NCI-H2107 treated with DMSO at 0.1 percent for 48 hours (cell line): Measurements from ENCODE around the gene UBD.

Experiments
- DNase-seq: peaks from one replicate; lab custom pipeline; 2025; ENCODE audit not compliant: unreplicated experiment; lab: John Stamatoyannopoulos, UW

UBD gene

DNA sequence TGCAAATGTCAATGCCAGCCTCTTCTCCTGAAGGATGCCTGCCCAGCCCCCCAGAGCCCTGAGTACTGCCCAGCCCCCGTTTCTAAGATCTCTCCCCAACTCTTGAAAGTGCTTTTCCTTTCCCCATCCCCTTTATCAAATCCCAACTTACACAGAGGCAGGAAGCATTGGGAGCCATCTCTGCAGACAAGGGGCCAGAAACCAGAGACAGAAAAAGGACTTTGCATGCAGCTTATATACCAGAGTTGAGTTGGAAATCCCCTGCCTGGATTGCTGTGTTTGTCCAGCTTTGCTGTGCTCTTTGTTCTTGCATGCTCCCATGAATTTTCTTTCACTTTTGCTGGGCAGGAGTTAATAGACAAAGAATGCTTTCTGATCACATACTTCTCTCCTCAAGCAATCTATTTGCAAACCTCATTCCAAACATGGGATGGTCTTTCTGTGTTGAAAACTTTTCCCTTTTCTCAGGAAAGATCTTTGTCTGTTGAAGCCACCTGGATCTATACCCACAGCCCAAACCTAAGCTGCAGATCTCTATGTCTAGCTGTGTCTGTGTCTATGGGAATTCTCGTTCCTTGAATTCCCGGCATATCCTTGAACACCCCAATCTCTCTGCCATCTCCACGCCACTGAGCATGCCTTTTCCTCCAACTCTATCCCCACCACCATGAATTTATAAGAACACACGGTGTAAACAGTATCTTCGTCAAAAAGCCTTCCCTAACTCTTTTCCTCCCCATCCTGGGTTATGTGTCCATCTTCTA lies at the start of gene UBD:
TSS of gene UBD (minus strand) at position 209 of the 764 bp plus-strand sequence. CDS start at position 178, 31 bp downstream.
- no peak for DNase-seq

DNA sequence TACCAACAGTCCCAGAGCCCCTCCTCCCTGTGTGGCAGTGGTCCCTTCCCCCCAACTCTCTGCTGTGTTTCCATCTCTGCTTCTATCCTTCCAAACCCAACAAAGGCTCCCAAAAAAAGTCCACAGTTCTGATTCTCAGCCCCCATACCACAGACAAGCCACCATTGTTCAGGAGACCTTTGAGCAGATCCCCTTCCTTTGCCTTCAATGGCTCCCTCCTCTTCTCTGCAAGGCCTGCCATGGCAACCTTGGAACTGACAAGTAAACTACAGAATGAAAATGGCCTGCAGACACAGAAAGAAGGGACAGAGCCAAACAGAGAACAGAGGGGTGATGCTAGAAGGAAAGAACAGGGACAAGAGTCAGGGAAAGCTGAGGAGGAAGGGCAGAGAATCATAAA lies 48.6 kb upstream of the UBD start:
- DNase-seq: no peak

DNA sequence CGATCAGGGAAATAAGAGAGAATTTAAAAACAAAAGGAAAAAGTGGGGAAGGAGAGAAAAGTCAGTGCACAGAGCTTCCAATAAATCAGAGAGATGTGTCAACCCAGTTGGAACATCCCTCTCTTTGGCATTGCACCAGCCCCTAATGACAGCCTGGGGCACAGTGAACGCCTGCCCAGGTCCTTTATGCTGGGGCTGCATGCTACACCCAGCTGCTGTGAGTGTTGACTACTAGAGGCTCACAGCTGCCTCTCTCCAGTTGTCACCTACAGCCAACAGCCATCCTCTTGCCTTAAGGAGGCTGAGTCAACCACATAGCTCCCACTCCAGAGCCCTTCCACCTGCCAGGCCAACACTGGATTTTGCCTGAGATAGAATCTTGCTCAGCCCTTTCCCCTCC lies 44.4 kb upstream of the UBD start:
- DNase-seq: no peak

DNA sequence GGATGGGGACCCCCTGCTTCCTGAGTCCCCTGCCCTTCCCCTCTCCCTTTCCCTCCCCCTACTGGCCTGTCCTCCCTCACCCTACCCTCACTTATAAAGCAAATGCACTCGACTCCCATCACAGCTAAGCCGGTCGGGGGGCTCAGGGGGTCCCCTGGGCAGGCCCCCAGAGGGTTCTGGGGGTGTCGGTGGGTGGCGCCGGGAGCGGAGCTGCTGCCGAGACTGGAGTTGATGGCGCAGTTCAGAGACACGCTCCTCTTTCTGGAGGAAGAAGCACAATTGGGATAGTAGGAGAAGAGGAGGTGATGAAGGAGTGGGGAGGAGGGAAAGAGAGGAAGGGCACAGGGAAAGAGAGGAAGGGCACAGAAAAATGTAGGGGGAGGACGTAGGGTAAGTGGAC lies 43.9 kb upstream of the UBD start:
- DNase-seq: no peak

DNA sequence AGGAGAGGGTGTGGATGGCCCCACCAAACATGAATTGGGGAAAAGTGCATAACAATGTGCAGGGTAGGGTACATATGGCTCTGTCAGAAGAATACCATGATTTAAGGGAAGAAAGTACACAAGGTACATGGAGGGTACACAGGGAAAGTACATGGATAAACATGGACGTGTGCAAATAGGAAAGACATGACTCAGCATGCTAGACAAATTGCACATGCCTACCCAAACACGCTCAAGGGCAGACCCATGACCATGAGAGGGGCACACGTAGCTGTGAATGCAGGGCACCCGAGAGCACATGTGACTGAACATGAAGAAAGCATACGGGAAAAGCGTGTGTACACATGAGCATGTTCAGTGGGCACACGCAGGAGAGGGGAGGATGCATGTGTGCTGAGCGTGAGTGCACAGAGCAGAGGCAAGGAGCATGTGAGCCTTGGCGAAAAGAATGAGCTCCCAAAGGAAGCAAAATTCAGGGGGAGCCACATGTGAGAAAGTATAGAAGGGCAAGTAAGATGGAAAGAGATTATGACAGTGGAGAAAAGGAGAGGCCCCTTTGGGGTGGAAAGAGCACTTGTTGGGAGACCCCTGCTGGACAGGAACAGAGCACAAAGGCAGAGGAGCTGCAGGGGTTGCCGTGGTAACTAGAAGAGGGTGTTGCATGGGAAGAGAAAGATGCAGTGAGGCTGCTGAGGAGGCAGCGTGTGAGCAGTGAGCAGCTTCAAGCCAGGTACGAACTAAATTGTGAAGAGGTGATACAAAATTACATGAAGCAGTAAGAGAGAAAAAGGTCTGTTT lies 43.2 kb upstream of the UBD start:
- DNase-seq: no peak

DNA sequence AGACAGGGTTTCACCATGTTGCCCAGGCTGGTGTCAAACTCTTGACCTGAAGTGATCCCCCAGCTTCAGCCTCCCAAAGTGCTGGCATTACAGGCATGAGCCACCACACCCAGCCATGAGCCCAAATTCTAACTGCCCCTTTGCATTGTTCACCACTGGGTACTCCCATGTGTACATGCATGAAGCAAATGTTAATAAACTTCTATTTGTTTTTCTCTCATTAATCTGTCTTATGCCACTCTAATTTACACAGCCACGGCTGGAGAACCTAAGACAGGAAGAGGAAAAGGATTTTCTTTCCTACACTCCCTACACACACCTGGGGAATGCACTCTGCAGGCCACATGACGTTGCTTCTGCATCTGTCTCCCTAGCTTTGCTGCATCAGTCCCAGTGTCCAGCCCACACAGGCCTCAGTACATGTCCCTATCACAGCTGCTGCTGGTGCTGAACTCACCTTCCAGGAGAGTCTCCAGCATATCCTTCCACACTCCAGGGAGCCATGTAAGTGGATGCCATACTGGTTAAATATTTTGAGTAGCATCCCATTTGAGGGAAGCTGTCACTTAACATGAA lies 38.7 kb upstream of the UBD start:
- no peak for DNase-seq

DNA sequence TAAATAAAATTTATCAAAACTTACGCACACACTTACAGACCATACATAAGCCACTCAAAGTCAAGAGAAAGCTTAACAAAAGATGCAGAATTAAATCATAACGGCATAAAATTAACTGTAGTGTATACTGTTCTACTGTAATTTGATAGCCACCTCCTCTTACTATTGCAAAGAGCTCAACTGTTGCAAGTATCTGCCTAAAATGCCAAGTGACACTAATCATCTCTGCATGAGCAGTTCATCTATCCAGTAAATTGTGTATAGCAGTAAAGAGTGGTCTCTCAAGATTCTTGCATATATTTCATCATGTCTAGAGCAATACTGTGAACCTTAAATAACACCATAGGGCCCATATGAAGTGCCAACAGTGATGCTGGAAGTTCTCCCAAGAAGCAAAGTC lies 37.7 kb upstream of the UBD start:
- no peak for DNase-seq

DNA sequence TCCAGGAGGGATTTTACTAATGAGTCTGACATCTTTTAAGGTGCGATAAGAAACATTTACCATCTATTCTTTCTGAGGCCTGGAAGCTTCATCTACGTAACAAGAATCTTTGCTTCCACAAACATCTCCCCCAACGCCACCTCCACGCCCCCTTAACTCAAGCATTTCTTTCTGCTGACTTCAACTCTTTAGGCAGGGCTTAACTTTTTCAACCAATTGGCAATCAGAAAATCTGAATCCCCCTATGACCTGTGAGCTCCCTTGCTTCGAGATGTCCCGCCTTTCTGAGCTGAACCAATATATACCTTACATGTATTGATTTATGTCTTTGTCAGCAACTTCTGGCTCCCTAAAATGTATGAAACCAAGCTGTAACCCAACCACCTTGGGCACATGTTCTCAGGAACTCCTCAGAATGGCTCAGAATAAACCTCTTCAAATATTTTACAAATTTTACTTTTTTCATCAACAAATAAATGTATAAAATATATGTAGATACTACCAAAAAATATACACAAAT lies 36.9 kb upstream of the UBD start:
- no peak for DNase-seq

DNA sequence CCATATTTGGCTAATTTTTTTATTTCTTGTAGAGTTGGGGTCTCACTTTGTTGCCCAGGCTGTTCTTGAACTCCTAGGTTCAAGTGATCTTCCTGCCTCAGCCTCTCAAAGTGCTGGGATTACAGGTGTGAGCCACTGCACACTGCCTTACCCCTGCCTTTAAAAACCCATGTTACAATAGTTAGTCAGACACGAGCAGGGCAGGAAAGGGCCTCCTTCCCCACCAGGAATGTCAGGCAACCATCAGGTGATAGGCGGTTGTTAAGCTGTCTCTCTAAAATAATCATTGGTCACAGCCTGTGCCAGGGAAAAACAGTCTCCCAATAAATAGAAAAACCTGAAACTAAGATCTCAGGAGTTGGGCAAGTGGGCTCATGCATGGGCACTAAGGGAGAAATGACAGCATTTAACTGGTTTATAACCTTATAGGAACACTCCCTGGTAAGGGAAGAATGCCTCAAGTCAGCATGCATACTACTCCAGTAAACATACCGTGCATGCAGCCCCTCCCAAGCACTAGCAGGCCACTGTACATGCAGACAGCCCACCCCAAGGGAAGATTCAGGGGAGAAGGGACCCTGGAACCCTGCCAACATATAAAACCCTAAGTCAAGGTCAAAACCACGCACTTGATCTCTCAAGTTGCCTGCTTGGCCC lies 33.8 kb upstream of the UBD start:
- DNase-seq: no peak

DNA sequence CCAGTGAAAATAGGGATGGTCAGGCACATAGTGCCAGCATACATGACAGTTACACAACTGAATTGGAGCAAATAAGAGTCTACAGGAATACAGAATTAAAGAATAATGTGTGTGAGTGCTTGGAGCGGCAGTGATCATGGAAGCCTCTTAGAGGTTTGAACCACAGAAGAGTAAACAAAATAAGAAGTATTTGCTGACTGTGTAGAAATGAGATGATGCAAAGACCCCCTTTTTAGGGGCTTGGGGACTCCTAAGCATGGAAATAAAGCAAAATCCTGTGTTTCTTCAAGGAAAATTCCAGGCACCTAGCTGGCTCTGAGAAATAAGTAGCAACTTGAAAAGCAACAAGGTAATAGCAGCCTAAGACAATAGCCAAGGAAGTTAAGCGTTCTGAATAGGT lies 32.1 kb upstream of the UBD start:
- DNase-seq: no peak

DNA sequence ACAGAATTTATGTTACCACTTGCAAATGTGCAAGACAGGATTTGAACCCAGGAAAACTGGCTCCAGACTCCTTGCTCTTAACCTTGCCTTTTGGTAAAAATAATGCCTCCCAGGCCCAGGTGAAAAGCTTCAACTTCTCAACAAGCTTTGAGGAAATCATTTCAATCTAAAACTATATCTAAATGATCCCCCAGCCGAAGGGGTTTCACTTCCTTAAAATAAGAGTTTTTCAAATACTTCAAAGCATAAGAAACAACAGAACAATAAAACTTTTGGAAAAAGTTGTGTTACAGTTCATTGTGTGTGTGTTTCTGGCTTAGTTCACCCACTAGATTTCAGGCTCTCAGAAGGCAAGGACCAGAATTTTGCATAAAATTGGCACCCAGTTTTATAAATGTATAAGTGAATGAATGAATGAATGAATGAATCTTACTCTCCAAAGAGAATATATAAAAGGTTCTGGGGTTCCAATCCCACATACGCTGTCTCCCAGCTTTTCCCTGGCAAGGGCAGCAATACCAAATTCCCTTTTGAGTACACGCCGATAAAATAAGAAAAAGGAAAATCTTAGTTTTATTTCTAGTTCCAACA lies 30.8 kb upstream of the UBD start:
- DNase-seq: no peak

DNA sequence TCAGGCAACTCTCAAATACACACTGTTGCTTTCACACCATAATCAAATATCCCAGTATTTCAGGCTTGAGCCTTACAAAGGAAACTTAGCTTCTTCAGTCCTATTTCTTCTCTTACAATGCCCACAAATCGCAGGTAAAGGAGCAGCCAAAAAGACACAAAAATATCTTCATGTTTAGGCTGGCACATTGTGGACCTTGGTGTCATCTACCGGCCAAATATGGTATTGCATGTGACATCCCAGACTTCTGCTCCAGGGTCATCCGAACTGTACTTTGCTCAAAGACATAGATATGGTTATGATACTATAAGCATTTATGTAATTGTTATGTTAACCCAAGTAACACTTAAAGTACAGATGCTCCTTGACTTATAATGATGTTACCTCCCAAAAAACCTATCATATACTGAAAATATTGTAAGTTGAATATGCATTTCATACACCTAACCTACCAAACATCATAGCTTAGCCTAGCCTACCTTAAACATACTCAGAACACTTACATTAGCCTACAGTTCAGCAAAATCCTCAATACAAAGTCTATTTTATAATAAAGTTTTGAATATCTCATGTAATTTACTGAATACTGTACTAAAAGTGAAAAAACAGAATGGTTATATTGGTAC lies 30.0 kb upstream of the UBD start:
- no peak for DNase-seq

DNA sequence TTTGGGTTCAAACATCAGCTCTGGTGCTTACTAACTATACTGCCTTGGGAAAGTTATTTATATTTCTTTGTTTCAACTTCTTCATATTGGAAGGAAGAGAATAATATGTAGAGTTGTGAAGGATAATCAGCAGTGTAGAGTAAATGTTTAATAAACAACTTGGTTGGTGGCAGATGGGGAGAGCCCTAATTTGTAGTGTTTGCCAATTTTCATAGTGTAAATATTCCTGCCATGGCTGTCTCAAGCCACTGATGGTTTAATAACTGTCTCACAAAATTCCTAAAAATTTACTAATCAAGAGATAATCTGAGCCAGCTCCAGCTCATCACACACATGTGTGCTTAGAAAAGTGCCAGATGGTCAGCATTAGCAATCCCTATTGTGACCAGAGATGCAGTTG lies 25.3 kb upstream of the UBD start, which contains the start of gene OR2H2:
TSS of gene OR2H2 (plus strand) at position 301 of the 400 bp plus-strand sequence. CDS start 2,824 bp downstream, outside the sequence.
- DNase-seq: no peak

DNA sequence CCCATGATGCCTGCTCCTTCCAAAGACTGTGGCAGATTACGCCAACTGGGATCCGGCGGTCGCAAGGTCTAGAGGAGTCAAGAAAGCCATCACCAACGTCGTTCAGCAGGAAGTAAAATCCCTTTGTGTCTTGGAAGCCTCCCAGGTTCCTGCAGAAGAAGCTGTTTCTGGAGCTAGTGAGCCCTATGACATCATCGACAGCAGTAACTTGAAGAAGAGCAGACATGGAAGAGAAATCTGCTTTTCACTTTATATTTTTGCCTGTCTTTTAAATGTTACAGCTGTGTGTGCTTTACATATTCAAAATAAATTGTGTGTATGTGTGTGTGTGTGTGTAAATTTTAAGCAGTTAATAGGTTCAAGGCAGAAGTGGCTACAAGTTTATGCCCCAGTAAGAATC lies 18.0 kb upstream of the UBD start:
- no peak for DNase-seq

DNA sequence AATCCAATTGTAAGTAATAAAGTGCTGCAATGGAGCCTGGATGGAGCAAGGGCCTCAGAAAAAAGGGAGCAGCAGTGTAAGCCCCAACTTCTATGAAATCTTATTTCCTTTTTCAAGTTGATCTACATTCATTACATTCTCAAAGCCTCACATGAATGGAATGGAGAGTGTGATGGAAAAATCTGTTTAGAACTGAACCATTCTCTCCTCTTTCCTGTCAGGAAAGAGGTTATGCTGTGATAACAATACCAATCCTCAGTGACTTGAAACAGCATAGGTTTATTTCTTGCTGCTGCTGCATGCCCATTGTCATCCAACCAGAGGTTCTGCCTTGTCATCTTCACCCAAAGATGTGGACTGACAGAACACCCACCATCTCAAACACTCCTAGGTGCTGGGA lies 16.5 kb upstream of the UBD start:
- DNase-seq: no peak

DNA sequence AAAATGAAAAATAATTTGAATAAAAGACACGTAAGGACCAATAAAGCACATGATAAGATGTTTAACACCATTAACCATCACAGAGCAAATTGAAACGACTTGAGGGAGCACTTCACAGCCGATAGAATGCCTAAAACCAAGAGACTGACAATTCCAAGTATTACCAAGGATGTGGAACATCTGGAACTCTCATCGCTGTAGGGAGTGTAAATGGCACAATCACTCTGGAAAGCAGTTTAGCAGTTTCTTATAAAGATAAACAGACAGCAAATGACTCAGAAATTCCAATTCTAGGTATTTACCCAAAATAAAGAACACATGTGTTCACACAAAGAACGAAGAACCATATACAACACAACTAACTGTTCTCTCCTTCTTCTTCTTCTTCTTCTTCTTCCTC lies 8.5 kb upstream of the UBD start:
- DNase-seq: no peak

DNA sequence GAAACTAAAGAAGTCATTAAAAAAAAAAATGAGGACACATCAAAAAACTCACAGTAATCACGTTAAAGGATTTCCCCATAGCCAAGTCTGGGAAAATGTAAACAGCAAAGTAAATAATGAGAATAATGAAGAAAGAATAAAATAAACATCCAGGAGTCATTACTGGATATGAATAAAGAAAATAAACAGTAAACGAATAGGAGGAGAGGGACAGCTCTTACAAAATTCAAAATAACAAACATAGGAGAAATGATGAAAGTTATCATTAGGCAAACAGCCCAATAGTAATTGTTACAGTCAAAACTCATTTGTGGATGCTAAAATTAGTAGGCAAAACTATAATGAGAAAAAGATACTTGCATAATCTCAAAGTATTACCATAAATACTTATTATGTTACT lies 8.0 kb upstream of the UBD start:
- DNase-seq: no peak

DNA sequence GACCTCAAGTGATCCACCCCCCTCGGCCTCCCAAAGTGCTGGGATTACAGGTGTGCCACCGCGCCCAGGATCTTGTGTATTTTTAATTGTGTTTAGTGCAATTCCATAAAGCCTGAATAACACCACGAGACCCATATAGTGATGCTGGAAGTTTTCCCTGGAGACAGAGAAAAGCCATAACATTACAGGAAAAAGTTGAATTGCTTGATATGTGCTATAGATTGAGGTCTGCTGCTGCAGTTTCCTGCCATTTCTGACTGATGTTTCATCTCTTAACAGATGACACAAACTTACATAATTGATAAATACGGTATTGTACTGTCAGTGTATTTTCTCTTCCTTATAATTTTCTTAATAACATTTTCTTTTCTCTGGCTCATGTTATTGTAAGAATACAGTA lies 7.3 kb upstream of the UBD start:
- no peak for DNase-seq

DNA sequence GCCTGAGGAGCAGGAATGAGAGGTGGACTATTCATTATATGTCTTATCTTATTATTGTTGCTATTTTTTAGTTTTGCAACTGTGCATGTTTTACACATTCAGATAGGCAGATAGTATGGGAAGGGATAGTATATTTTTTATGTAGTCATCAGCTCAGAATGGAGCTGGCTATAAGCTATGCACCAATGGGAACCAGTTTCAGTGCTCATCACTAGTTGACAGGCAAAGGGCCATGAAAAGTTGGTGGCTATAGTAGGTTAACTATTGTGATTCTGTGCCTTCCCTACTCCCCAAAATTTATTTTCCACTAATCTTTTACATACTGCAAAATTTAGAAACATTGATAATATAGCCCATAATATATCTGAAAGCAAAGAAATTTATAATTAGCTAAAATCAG lies 5.3 kb upstream of the UBD start:
- no peak for DNase-seq

DNA sequence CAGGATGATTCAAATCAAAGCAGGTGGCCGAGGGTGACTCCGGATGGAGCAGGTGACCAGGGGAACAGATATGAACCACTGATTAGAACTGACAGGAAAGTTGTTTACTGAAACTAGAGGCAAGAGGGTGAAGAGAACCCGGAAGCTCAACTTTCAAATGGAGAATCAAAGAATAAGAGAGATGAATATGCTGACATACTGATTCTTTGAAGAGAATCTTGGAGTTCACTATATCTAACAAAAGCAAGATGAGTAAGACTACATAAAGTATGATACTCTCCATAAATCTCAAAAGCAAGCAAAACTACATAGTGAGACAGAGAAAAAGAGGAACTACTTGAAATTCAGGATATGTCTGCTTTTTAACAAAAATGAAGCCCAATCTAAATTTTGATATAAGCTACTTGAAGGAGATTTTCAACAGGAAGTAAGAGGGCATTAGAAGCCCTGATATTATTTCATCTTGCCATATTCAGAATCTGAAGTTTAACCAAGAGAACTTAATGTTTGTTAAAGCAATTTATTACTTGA lies 4.0 kb upstream of the UBD start:
- DNase-seq: no peak
